B cell (primary cell): ENCODE data around the gene PREX1. TPM values are rescaled to one million over a fixed set of nuclear protein-coding genes. Genes with fewer than 3 reads are reported as not detected.

ENCODE experiments used
- ATAC-seq: fragments of 200-7000 bp; cut with Tn5 transposase; one replicate; pipeline ENCODE4 v1.10.0; 2021; ENCODE audit warnings: low read depth, mild to moderate bottlenecking, moderate number of reproducible peaks, moderate library complexity
- CTCF ChIA-PET: fragments of 350-600 bp; sonication (Branson Sonifier 250); formaldehyde crosslinking; loops from one replicate; lab custom pipeline; 2021; ENCODE audit warnings: antibody characterized with exemption, inconsistent platforms; lab: Charles Lee
- POLR2A ChIA-PET: fragments of 350-600 bp; sonication (Branson Sonifier 250); formaldehyde crosslinking; loops from one replicate; lab custom pipeline; 2021; ENCODE audit warnings: antibody characterized with exemption; lab: Charles Lee
- DNase-seq: peaks from one replicate; pipeline ENCODE4 v3.0.0; 2013
- H2AFZ ChIP-seq: 2 replicates; pipeline ENCODE4 v1.6.1; 2012; ENCODE audit warnings: mild to moderate bottlenecking, low read depth, low read length; ENCODE audit not compliant: insufficient read depth, poor library complexity, severe bottlenecking
- H3K27ac ChIP-seq, 2 donors: 1 replicate in 1 of 2; 2 replicates in 1 of 2; pipeline ENCODE4 v1.5.1; 2012 to 2013; ENCODE audit warnings: low read length in 2 of 2, mild to moderate bottlenecking in 2 of 2, moderate library complexity in 1 of 2
- H3K27me3 ChIP-seq, 4 experiments: fragments of 200-600 bp in 1 of 4; sonication (generic) in 1 of 4; replicated peaks in 1 of 4; 1 replicate in 2 of 4; 2 replicates in 2 of 4; pipeline versions ENCODE4 v1.6.1 to v1.7.0; 2013 to 2016; ENCODE audit warnings: low read length in 3 of 4, mild to moderate bottlenecking in 2 of 4, mixed read lengths in 1 of 4, moderate library complexity in 1 of 4; ENCODE audit not compliant: insufficient read depth in 4 of 4, control insufficient read depth in 3 of 4; ENCODE audit errors: control extremely low read depth in 1 of 4
- H3K36me3 ChIP-seq, 2 experiments: replicated peaks in 1 of 2; 1 replicate in 1 of 2; 2 replicates in 1 of 2; pipeline versions ENCODE4 v1.6.1 to v1.7.1; 2013; ENCODE audit warnings: low read length in 1 of 2; ENCODE audit not compliant: insufficient read depth in 2 of 2, control insufficient read depth in 1 of 2; ENCODE audit errors: control extremely low read depth in 1 of 2, extremely low read depth in 1 of 2
- H3K4me1 ChIP-seq, 2 donors: fragments of 200-600 bp in 1 of 2; sonication (generic) in 1 of 2; 1 replicate in 1 of 2; 2 replicates in 1 of 2; pipeline versions ENCODE4 v1.5.1 to v1.6.1; 2013 to 2017; ENCODE audit warnings: low read length in 2 of 2; ENCODE audit not compliant: control insufficient read depth in 2 of 2, insufficient read depth in 2 of 2
- H3K4me2 ChIP-seq: replicated peaks from 2 replicates; pipeline ENCODE3; 2012; ENCODE audit warnings: mild to moderate bottlenecking, low read depth, low read length; ENCODE audit not compliant: poor library complexity, severe bottlenecking
- H3K4me3 ChIP-seq, 5 experiments: fragments of 200-600 bp in 1 of 5; sonication (generic) in 1 of 5; 1 replicate in 3 of 5; 2 replicates in 2 of 5; pipeline versions ENCODE4 v1.5.1 to v1.7.0; 2011 to 2016; ENCODE audit warnings: low read length in 4 of 5, mild to moderate bottlenecking in 4 of 5, low read depth in 2 of 5, control low read depth in 1 of 5, moderate library complexity in 1 of 5; ENCODE audit not compliant: insufficient read depth in 1 of 5; ENCODE audit errors: control extremely low read depth in 1 of 5, extremely low read depth in 1 of 5
- H3K79me2 ChIP-seq: fragments of 200-600 bp; sonication (generic); one replicate; pipeline ENCODE4 v1.6.0; 2016; ENCODE audit warnings: low read length; ENCODE audit not compliant: control insufficient read depth, insufficient read depth
- H3K9ac ChIP-seq: fragments of 200-600 bp; sonication (generic); 2 replicates; pipeline ENCODE4 v1.6.1; 2017; ENCODE audit warnings: mild to moderate bottlenecking, low read length, moderate library complexity
- H3K9me3 ChIP-seq, 3 donors: one replicate each; pipeline versions ENCODE4 v1.6.1 to v1.7.1; 2013; ENCODE audit warnings: low read length in 2 of 3; ENCODE audit not compliant: control insufficient read depth in 2 of 3, insufficient read depth in 1 of 3; ENCODE audit errors: control extremely low read depth in 1 of 3
- H4K20me1 ChIP-seq: 2 replicates; pipeline ENCODE4 v1.6.0; 2012; ENCODE audit warnings: mild to moderate bottlenecking, low read length; ENCODE audit not compliant: insufficient read depth, control insufficient read depth, poor library complexity, severe bottlenecking
- H3K27ac Mint-ChIP-seq: one replicate; pipeline ENCODE4 v1.8.0; 2021; ENCODE audit warnings: mixed read lengths
- H3K27me3 Mint-ChIP-seq: one replicate; pipeline ENCODE4 v1.8.0; 2021; ENCODE audit warnings: mixed read lengths
- H3K4me1 Mint-ChIP-seq: one replicate; pipeline ENCODE4 v1.8.0; 2021; ENCODE audit warnings: mixed read lengths
- H3K4me3 Mint-ChIP-seq: one replicate; pipeline ENCODE4 v1.8.0; 2021; ENCODE audit warnings: mixed read lengths
- H3K9me3 Mint-ChIP-seq: one replicate; pipeline ENCODE4 v1.8.0; 2022; ENCODE audit warnings: mixed read lengths; ENCODE audit not compliant: insufficient read depth
- EZH2 ChIP-seq: IDR thresholded peaks from 2 replicates; pipeline ENCODE4 v1.6.1; 2012; ENCODE audit warnings: borderline replicate concordance, low read depth, mild to moderate bottlenecking, moderate library complexity, low read length; ENCODE audit not compliant: insufficient read depth, poor library complexity, severe bottlenecking
- WGBS: methylation state at CpG from one replicate; pipeline ENCODE4 v1.1.5; 2013; ENCODE audit warnings: missing lambda C conversion rate; ENCODE audit not compliant: insufficient coverage; 5-methylcytosine and 5-hydroxymethylcytosine counted together
- intact Hi-C: fragments of 100-400 bp; cut with micrococcal nuclease; formaldehyde crosslinking; loops from one replicate; pipeline ENCODE4 v1.10.0; 2022
- polyA plus RNA-seq: library from polyadenylated mRNA; depleted of rRNA; stranded (reverse); fragments of >200 nt; gene quantifications from 2 replicates; pipeline ENCODE4 v1.2.3, GENCODE V29; 2012
- total RNA-seq, 2 donors: library from RNA; stranded (reverse); fragments of 120-200 nt in 1 of 2; gene quantifications; 1 replicate in 1 of 2; 2 replicates in 1 of 2; pipeline versions ENCODE4 v1.2.3 to v1.2.4, GENCODE V29; 2013 to 2022
- TF ChIP-seq, protein P1 (sequence below): fragments of 200-600 bp; IDR thresholded peaks from one replicate; pipeline ENCODE4 v1.8.0; 2022; ENCODE audit warnings: antibody characterized with exemption, mild to moderate bottlenecking

The PREX1 gene
- total and polyA plus RNA-seq, 2 donors (not counting 1 experiment from before 2014, with no cell fraction given), result 79.1 to 99.4 TPM

DNA sequence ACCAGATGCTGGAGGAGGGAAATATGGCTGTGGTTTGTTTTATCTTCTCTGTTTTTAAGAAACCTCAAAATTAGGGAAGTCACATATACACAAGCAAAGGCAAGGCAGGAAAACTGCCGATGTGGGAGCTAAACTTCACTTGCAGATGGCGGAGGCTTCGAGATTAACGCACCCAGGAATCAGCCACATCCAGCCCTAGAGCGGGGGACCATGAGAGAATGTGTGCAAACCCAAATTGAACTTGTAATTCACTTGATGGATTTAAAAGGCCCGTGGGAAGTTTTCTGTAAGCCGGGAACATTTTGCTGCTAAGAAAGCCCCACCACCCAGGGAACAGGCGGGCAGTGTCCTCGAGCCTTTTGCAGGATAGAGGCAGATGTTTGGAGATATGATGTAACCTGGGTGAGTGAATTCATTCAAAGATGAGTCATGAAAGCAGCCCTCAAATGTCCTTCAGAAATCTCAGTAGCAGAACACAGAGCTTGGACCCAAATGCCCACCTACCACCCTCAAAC is 39.9 kb downstream of the PREX1 start:
- Histone ChIP-seq H4K20me1 (peaks cover 89% of the 10 kb centered on the region), H2AFZ (no peak overlapping the region), H3K4me3 (peak overlapping the region in 1 of 5 experiments; percentile 23), H3K27ac (peak overlapping the region; percentile 74 to 80), H3K27me3 (no peaks in the 10 kb centered on the region), H3K36me3 (no peaks in the 10 kb centered on the region), H3K9ac (no peak overlapping the region), H3K4me1 (peaks cover 75 to 86% of the 10 kb centered on the region in 2 donors), H3K4me2 (peak overlapping the region; percentile 56), H3K79me2 (peaks cover 79% of the 10 kb centered on the region), H3K9me3 (peaks cover 0 to 6% (median 0%) of the 10 kb centered on the region in 3 donors)
- CTCF ChIA-PET, result interaction anchor here (1.0 to 2.6 kb wide), 11 partner anchors 10 to 130 kb away, joined by 3 to 19 read pairs (median 6); partner anchors contain the start of gene PREX1
- peaks cover 74% of the 10 kb centered on the region for H3K4me1 Mint-ChIP-seq
- peak overlapping the region; percentile 63 for H3K4me3 Mint-ChIP-seq
- peak overlapping the region; percentile 94 for H3K27ac Mint-ChIP-seq
- DNase-seq (peak; percentile 60), ATAC-seq (no peak)
- TF ChIP-seq EZH2, result no peak
- TF ChIP-seq, protein P1, sequence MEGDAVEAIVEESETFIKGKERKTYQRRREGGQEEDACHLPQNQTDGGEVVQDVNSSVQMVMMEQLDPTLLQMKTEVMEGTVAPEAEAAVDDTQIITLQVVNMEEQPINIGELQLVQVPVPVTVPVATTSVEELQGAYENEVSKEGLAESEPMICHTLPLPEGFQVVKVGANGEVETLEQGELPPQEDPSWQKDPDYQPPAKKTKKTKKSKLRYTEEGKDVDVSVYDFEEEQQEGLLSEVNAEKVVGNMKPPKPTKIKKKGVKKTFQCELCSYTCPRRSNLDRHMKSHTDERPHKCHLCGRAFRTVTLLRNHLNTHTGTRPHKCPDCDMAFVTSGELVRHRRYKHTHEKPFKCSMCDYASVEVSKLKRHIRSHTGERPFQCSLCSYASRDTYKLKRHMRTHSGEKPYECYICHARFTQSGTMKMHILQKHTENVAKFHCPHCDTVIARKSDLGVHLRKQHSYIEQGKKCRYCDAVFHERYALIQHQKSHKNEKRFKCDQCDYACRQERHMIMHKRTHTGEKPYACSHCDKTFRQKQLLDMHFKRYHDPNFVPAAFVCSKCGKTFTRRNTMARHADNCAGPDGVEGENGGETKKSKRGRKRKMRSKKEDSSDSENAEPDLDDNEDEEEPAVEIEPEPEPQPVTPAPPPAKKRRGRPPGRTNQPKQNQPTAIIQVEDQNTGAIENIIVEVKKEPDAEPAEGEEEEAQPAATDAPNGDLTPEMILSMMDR, result no peak
- intact Hi-C loops, result loop anchor here (1.0 to 5.0 kb wide), 5 partner anchors 27 to 66 kb away; partner anchors contain the start of gene PREX1
- POLR2A ChIA-PET, result interaction anchor here (0.9 to 2.7 kb wide), 7 partner anchors 10 to 35 kb away, joined by 3 to 11 read pairs (median 6); no protein-coding TSS in a partner anchor
- no peaks in the 10 kb centered on the region for H3K27me3 Mint-ChIP-seq
- peaks cover 1% of the 10 kb centered on the region for H3K9me3 Mint-ChIP-seq
- 10% methylated on average over 5 of the region's 9 CpGs for WGBS
